ENCODE data around the gene MPL.
"Not testable (repeated sequence)": the region's sequence is repeated elsewhere in the genome, so short reads cannot be mapped to it uniquely, and the experiment has no call there.

MPL gene

DNA sequence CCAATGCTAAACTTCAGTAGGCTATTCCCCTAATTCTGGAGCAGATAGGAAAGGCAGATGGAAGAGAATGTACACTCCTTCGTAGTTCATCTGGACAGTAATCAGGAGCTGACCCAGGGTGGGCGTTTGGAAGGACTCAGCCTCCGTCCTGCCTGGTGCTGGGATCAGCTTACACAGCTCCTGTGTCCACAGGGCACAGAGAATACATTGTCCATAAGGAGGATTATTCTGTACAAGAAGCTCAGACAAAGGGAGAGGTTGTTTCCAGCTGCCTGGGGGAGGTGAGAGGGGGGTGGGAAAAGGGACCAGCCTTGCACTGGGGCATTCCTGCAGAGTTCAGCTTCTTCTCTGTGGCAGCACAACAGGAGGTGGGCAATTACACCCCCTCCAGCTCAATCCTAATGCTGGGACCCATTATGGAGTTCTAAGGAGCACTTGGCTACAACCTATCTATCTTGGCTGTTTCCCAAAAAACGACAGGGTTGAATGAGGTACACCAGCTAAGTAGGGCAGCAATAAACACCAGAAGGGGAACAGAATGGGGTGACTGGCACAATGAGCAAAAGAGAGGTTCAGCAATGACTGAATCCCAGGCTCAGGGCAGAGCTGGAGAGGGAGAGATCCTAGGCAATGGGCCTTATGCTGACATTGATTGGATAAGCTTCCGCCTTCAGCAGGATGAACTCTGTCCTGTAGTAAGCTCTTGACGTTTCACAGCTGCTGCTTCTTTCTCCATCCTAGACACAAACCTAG lies 44.6 kb downstream of the MPL start:
- no peak for DNase-seq

DNA sequence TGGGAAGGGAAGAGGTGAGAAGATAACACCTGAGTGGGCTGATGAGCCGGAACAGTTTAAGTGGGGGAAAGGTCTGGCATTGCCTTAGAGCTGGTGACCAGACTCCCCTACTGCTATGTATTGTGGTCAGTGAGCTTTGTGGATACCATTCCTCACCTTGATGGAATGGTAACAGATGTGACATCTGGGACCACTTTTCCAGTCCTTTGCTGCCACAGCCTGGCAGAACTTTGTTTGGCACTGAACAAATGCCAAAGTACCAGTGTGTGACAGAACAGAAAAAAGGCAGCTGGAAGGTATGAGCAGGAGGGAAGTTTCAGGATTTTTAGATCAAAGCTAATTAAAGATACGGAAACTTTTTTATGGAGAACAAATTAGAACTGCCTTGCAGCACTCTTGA lies 45.8 kb downstream of the MPL start:
- DNase-seq: no peak

DNA sequence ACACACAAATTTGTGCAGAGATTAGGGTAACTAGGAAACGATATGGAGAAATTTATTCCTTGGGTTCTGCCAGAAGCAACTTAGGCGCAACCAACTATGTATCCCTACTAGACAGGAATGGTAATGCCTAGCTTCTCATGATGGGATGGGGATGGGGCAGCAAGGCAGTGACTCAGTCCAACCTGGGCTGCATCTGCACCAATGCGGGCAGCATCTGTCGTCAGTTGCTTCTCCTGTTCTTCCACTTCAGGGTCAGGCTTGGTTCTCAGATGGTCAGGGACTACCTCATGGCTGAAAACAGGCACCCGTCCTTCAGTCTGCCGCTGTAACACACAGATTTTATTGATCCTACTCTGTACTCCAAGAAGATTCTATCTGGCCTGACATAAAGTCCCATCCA lies 49.1 kb downstream of the MPL start:
- no peak for DNase-seq

DNA sequence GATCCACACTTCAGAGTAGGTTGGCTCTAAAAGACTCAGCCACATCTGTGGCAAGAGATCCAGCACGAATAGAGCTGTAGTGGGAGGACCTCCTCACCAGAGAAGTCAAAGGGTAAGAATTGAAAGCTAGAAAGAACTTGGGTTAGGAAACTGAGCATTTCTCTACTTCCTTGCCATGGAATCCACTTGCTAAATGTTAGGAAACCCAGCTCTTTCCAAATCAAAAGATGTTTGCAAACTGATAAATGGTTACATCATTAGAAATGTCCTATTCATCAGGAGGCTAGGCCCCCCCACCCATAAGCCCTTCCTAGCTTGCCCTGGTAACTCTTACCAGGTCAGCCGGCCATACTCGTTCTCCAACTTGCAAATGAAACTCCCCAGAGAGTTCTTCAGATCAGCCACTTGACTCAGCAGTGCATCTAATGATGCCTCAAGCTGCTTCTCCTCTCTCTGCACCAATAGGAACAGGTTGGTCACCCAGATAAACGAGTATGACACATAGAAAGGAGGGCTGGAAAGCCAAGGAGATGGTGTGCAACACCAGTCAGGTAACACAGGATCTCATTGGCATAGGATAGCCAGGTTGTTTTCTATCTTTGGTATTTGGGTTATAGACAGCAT lies 50.5 kb downstream of the MPL start:
- no peak for DNase-seq

DNA sequence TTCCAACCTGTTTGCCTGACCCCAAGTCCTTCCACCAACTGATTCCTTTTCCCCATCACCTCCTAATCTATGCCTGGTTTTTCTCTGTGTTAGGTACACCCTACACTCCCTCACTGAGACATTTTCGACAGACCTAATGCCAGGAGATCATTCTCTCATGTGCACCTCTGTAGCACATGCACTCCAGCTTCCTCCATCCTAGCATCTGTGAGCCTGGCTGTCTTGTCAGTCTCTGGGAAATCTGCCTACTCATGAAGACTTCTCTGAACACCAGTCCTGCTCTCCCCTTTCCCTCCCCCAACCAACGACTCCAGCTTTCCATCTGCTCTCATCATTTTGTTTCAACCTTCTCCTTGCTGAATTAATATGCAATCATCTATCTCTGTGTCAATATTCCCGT lies 51.0 kb downstream of the MPL start:
- no peak for DNase-seq

DNA sequence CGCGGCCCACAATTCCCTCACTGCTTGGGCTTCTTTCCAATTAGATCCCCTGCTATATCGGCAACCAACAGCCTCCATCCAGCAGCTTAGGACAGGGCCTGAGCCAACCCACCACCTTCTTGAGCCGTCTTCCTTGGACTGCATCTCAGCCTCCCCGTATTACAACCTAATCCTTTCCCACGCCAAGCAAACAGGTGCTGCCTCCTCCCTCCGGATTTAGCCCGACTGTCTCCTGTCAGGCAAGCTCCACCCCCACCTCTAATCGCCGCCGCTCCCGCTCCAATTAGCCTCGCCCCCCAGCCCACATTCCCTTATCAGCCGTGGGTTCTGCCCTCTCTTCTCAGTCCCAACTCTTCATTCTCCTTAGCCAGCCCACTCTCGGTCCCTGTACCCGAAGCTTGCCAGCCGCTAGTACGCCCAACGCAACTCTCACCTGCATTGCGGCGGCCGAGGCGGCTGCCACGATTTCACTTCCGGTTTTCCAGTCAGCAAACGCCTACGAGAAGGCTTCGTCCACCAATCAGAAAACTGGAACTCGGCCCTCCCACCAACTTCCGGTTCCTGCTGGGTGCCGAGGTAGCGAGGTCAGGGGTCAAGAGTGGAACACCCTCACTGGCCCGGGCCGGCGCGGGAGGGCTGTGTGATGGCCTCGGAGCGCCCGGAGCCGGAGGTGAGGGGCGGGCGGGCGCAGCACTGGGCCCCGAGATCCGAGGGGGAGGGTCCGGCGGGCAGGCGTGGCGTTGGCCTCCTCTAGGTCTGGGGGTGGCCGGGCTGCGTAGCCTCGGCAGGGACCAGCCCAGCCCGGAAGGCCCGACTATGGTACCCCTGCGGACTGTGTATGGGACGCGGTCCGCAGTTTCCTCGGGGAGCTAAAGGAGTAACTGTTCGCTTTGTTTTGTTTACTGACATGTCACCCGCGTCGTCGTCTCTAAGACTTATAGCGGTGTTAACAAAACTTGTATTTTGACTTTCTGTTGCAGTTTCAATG lies 52.0 kb downstream of the MPL start, which contains the start of the genes MED8 and SZT2:
TSS of gene MED8 (minus strand) at position 475 of the 988 bp plus-strand sequence. CDS start at position 439, 36 bp downstream.
TSS of gene SZT2 (plus strand) at position 574 of the 988 bp plus-strand sequence. CDS start at position 644, 70 bp downstream.
- peak; percentile 87 for DNase-seq

DNA sequence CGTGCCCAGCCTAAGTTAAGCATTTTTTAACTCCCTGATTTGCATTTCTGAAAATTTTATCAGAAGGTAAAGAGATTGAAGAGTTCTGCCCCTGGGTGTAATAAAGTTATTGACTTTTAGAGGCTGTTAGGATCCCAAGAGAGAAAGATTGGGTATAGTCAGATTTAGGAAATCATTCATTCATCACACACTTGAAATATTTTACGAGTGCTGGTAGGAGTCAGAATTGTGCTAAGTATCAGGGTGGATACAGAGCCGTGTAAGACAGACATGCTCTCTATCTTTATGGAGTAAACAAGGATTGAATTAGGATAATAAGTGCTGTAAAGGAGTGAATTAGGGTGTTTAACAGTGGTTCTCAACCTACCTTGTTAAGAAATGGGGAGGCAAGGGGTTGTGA lies 55.1 kb downstream of the MPL start:
- DNase-seq: no peak

DNA sequence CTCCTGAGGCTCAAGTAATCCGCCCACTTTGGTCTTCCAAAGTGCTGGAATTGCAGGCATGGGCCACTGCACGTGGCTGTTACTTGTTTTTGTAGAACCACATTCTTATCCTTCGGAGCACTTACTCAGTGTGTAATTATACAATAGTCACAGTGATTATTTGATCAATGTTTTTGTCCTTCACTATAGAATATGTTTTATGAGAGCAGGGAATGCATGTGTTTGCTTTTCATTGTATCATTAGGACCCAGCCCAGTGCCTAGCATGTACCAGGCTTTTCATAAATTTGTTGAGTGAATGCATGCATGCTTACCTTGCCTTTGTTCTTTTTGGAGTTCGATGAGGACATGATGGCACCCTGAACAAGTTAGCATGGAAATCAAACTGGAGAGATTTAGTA lies 57.9 kb downstream of the MPL start:
- no peak for DNase-seq

DNA sequence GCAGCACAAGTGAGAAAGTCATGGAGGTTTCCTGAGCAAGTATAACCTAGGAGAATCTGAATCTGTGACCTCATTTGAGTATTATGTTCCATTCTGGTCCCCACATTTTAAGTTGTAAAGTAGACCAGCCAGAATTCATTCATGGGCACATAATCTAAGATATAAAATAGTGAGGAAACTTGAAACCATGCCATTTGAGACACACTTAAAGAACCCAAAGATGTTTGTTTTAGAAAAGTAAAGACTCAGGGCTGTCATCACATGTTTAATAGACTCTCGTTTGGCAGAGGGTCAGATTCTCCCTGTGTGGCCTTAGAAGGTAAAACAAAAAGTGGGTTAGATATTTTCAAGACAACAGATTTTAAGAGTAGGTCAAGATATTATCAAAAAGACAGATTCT lies 58.4 kb downstream of the MPL start:
- no peak for DNase-seq

DNA sequence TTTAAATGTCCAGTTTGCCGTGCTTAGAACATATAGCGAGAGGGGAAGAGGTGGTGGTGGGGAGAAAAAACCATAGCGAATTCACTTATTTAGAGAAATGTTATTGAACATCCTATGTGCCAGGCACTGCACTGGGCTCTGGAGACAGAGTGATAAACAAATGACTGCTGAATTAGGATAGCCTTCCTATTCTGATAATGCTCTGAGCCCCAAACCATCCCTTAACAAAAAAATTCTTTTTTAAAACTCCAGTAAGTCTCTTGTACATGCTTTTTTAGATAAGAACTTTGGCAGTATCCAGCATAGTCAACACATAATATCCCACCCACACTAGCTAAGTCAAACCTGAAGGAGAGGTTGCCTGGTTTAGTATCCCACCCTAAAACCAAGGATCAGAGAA lies 60.6 kb downstream of the MPL start:
- DNase-seq: no peak

DNA sequence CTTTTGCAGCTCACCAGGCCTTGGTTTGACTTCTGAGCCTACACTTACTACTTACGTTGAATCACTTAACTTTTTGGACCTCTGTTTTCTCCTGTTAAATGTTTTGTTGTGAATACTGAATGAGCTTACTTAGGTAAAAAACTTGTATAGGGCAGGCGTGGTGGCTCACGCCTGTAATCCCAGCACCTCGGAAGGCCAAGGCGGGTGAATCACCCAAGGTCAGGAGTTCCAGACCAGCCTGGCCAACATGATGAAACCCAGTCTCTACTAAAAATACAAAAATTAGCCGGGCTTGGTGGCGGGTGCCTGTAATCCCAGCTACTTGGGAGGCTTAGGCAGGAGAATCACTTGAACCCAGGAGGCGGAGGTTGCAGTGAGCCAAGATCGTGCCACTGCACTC lies 62.8 kb downstream of the MPL start:
- not testable (repeated sequence) for DNase-seq

DNA sequence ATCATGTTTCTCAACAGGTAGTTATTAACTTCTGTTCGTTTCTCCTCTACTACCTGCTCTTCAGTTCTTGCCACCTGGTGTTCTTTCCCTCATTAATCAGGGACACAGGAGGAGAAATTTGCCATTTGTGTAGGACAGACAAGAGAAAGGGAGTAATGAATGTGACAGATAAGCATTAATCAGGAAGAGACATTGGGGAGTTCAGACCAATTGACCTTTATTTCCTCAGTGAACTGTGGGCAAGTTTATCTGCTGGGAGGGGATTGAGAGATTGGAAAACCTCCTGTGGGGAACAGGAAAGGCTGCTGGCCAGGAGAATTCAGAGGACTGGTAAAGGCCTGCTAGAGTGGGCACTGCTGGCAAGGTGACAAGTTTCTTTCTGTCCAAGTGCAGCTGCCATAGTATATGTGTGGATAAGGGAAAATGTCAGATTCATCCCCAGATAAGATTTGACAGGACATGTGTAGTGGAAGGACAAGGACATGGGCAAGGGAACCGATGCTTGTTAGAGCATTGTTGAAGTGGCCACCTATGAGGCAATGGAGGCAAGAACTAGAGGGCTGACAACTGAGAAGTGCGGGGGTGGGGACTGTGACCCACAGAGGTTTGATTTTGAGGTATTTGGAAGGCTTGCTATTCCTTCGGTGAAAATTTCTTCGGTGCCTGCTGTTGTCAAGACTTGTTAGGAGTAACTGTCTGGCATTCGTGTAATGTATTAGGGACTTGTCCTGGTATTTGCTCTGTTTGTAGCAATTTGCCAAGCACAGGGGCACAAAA lies 64.7 kb downstream of the MPL start:
- DNase-seq: no peak
